MM.1S (cell line): Measurements from ENCODE around the gene FAM3D.

Experiments used
- CTCF ChIP-seq: fragments of 300-600 bp; sonication (generic); IDR thresholded peaks from 2 replicates; pipeline ENCODE4 v1.5.1; 2016; ENCODE audit warnings: antibody characterized with exemption, low read length, mixed read lengths
- EZH2 ChIP-seq: fragments of 300-600 bp; sonication (generic); optimal IDR thresholded peaks from 2 replicates; pipeline ENCODE3; 2017; ENCODE audit warnings: low read depth, mild to moderate bottlenecking, antibody characterized with exemption, low read length, mixed read lengths
- EZH2phosphoT487 ChIP-seq: fragments of 300-600 bp; sonication (generic); IDR thresholded peaks from 2 replicates; pipeline ENCODE4 v1.6.1; 2018; ENCODE audit warnings: antibody characterized with exemption, low read length

DNA sequence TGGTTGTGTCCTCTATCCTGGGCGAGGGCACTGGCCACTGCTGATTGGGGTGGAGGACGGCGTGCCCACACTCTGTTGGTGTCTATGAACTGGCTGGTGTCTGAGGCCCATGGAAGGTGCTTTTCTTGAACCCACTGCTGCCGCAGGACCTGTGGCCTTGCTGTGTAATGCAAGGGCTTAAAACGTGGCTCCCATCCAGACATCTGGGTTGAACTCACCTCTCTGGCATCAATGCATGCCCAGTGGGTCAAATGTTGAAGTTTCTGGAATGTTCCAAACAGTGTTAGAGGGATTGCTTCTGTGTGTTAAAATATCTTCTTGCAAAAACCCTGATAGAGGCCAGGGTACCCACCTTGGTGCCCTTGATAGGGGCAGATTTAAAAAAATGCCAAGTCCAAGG lies 42.6 kb downstream of the FAM3D start:
- no peak for TF ChIP-seq CTCF
- TF ChIP-seq EZH2, result no peak
- no peak for TF ChIP-seq EZH2phosphoT487
